NAMALWA (cell line): ENCODE data around the gene METAP1.
"Not testable (repeated sequence)": the region's sequence is repeated elsewhere in the genome, so short reads cannot be mapped to it uniquely, and the experiment has no call there.

ENCODE experiments used
- DNase-seq: peaks from one replicate; pipeline ENCODE4 v3.0.0-alpha.2; 2015; ENCODE audit warnings: low spot score

The METAP1 gene

DNA sequence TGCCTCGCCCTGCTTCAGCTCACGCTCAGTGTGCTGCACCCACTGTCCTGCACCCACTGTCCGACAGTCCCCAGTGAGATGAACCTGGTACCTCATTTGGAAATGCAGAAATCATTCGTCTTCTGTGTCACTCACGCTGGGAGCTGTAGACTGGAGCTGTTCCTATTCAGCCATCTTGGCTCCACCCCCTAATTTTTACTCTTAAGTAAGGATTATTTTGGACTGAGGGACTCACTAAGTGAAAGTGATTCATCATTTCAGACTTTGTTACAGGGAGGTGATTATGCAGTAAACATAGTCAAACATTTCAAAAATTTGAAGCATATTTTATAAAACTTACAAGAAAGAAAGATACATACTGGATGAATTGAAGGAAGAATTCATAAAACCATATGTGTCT, 104.3 kb downstream of the METAP1 start:
- not testable (repeated sequence) for DNase-seq

DNA sequence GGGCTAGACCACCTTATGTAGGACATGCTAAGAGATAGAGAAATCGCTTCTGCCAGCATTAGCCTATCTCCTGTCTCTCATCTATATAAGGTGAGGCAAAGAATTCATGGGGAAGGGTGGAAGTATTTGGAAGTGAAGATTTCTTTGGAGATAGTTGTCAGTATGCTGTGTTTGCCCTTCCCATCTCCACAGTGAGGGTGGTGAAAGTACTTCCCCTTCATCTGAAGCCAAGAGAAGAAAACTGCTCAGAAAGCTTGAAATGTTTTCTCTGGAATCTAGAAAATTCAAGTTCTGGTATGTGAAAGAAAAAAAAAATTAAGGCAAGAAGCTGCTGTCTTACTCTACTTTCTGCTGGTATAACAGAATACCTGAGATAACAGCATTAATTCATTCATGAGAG, 105.4 kb downstream of the METAP1 start:
- DNase-seq: no peak

DNA sequence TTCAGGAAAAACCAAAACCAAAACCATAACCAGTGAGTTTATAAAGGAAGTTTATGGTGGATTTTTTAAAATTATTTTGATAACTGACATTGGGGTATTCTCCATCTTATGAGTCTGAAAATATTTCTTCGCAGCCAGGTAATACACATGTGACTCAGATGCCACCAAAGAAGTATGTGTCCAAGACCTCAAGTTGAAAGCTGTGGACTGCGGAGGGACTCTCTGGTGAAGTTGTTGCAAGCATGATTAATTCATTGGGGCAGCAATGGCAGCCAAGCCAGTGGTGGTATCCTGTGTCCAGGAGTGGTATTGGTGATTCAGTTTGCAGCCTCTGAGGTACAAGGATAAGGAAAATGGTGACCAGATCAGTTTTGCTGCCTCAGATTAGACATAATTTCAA, 107.1 kb downstream of the METAP1 start:
- no peak for DNase-seq

DNA sequence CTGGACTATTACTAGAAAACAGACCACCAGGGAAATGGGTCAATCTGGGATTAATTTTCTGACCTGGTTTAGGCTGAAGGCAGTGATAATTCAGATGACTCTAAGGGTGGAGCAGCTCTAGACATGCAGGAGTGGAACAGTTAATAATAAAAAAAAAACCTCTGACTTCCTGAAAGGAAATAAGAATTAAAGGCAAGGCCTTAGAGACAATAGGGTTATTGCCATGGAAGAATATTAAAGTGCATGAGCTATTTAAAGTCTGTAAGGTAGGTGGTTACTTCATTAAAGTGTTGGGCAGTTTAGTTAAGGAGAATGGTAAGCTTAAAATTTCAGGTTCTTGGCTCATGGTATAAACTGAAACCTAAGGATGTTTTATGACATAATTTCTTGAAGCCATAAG, 107.6 kb downstream of the METAP1 start:
- DNase-seq: no peak

DNA sequence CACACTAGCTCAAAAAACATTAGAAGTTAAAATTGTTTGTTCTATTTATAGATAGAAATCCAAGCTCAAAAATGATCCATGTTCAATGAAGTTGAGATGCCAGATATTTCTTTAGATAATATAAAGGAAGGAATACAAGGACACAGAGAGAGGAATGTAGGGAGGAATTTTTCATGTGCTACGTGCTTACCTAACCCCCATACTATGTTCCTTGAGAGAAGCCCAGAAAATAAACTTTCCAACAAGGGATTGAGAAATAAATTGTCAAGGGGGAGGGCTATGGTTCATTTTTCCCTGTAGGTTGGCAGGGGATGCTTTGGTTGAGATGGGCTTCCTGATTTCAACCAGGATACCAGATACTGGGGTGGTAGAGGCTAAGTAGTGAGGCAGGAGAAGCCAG, 108.6 kb downstream of the METAP1 start:
- no peak for DNase-seq

DNA sequence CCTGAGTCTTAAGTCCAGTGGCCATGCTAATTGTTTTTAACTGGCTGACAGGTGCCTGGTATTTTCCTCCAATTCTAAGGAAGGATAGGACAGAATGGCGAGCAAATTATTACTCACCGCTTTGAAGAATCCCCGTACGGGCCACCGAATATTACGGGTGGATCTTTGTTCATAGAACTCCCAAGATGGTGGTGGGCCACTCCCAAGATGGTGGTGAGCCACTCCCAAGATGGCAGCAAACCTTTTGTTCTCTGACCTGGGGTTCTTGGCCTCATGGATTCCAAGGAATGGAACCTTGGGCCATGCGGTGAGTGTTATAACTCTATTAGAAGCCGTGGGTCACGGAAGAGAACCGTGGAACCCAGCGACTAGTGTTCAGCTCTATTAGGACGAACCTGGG, 113.8 kb downstream of the METAP1 start:
- not testable (repeated sequence) for DNase-seq
